ENCODE results near the gene PRPF31. TPM values are rescaled to one million over a fixed set of nuclear protein-coding genes. Genes with fewer than 3 reads are reported as not detected.

The PRPF31 gene
- total RNA-seq, 1 experiment from 2014 or later, result 59.7 TPM

- ChIA-PET CTCF (interaction anchor here (0.8 to 1.8 kb wide), 6 partner anchors 8 to 28 kb away, joined by 3 to 6 read pairs (median 4); no protein-coding TSS in a partner anchor), POLR2A (interaction anchor here (0.6 to 10.2 kb wide), 11 partner anchors 10 to 1572 kb away, joined by 3 to 110 read pairs (median 10); partner anchors contain the start of genes CNOT3, LENG8, MBOAT7 and PRPF31)
- Mint-ChIP-seq H3K27me3 (ENCODE audit: insufficient read depth, unreplicated experiment) (no peaks in the 10 kb centered on the region), H3K36me3 (ENCODE audit: insufficient read depth, unreplicated experiment) (peaks cover 27% of the 10 kb centered on the region), H3K4me1 (ENCODE audit: insufficient read depth, unreplicated experiment) (peaks cover 22% of the 10 kb centered on the region), H3K4me3 (ENCODE audit: unreplicated experiment) (peak overlapping the region; percentile 76), H3K27ac (ENCODE audit: low read depth, unreplicated experiment) (peak overlapping the region; percentile 85), H3K9me3 (ENCODE audit: unreplicated experiment) (no peaks in the 10 kb centered on the region)
- no peak for DNase-seq (ENCODE audit: unreplicated experiment)
- intact Hi-C loops (cut with micrococcal nuclease), result loop anchor here (5.0 kb wide), 1 partner anchor 42 kb away; the partner anchor contains the start of gene RPS9
- TF ChIP-seq, protein P1, sequence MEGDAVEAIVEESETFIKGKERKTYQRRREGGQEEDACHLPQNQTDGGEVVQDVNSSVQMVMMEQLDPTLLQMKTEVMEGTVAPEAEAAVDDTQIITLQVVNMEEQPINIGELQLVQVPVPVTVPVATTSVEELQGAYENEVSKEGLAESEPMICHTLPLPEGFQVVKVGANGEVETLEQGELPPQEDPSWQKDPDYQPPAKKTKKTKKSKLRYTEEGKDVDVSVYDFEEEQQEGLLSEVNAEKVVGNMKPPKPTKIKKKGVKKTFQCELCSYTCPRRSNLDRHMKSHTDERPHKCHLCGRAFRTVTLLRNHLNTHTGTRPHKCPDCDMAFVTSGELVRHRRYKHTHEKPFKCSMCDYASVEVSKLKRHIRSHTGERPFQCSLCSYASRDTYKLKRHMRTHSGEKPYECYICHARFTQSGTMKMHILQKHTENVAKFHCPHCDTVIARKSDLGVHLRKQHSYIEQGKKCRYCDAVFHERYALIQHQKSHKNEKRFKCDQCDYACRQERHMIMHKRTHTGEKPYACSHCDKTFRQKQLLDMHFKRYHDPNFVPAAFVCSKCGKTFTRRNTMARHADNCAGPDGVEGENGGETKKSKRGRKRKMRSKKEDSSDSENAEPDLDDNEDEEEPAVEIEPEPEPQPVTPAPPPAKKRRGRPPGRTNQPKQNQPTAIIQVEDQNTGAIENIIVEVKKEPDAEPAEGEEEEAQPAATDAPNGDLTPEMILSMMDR (IDR thresholded peaks at IDR 0.05; ENCODE audit: unreplicated experiment), result no peak
- TSS peak; percentile 16 for BruUV-seq (replicated peaks)
These were observed 44.7 kb downstream of the PRPF31 start for GRCh38 chr19:54160182-54160811.

GRCh38 chr19:54160854-54161253 is 45.3 kb downstream of the PRPF31 start:
- Mint-ChIP-seq H3K27me3 (ENCODE audit: insufficient read depth, unreplicated experiment) (no peaks in the 10 kb centered on the region), H3K9me3 (ENCODE audit: unreplicated experiment) (no peaks in the 10 kb centered on the region), H3K27ac (ENCODE audit: low read depth, unreplicated experiment) (peak overlapping the region; percentile 85), H3K4me1 (ENCODE audit: insufficient read depth, unreplicated experiment) (peaks cover 22% of the 10 kb centered on the region), H3K4me3 (ENCODE audit: unreplicated experiment) (peak overlapping the region; percentile 76), H3K36me3 (ENCODE audit: insufficient read depth, unreplicated experiment) (peaks cover 22% of the 10 kb centered on the region)
- ChIA-PET POLR2A (interaction anchor here (0.6 to 10.2 kb wide), 8 partner anchors 10 to 1571 kb away, joined by 3 to 110 read pairs (median 6); partner anchors contain the start of genes CNOT3, MBOAT7, TMC4 and TSEN34), CTCF (no interaction called here)
- DNase-seq (ENCODE audit: unreplicated experiment), result no peak
- BruUV-seq (replicated peaks), result no TSS peak
- intact Hi-C loops (cut with micrococcal nuclease), result loop anchor here (5.0 kb wide), 1 partner anchor 41 kb away; the partner anchor contains the start of gene RPS9
- TF ChIP-seq, protein P1 (IDR thresholded peaks at IDR 0.05; ENCODE audit: unreplicated experiment), result no peak

DNA sequence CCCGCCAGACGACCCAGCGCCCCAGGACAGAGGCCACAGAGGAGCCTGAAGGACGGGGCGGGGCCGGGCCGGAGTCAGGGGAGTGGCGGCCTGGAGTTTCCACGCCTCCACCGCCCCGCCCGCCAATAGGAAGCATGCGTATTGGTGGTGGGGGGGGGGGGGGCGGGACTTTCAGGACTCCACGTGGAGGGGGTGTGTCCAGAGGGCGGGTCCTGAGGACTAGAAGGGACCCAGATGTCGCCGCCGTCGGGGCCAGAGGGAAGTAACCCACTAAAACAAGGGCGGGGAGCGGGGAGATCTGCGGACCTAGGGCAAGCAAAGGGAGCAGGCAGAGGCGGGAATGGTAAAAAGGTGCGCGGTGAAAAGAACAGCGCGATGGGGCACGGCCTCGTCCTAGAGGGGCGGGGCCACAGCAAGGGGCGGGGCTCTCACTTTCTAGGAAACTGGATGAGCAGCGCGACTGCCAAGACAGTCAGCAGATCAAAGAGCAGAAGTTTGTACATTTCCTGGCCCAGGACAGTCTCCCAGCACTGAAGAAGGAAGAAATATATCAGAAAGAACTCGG is 46.8 kb downstream of the PRPF31 start:
- no TSS peak for BruUV-seq (replicated peaks)
- DNase-seq (ENCODE audit: unreplicated experiment), result peak; percentile 89
- ChIA-PET POLR2A (no interaction called here), CTCF (no interaction called here)
- H3K36me3 Mint-ChIP-seq (ENCODE audit: insufficient read depth, unreplicated experiment), result peaks cover 11% of the 10 kb centered on the region
- TF ChIP-seq, protein P1 (IDR thresholded peaks at IDR 0.05; ENCODE audit: unreplicated experiment), result no peak
- H3K4me1 Mint-ChIP-seq (ENCODE audit: insufficient read depth, unreplicated experiment), result peaks cover 22% of the 10 kb centered on the region
- peak overlapping the region; percentile 76 for H3K4me3 Mint-ChIP-seq (ENCODE audit: unreplicated experiment)
- H3K27me3 Mint-ChIP-seq (ENCODE audit: insufficient read depth, unreplicated experiment), result no peaks in the 10 kb centered on the region
- intact Hi-C loops (cut with micrococcal nuclease), result loop anchor here (5.0 kb wide), 1 partner anchor 40 kb away; the partner anchor contains the start of gene RPS9
- no peaks in the 10 kb centered on the region for H3K9me3 Mint-ChIP-seq (ENCODE audit: unreplicated experiment)
- peak overlapping the region; percentile 78 for H3K27ac Mint-ChIP-seq (ENCODE audit: low read depth, unreplicated experiment)

DNA sequence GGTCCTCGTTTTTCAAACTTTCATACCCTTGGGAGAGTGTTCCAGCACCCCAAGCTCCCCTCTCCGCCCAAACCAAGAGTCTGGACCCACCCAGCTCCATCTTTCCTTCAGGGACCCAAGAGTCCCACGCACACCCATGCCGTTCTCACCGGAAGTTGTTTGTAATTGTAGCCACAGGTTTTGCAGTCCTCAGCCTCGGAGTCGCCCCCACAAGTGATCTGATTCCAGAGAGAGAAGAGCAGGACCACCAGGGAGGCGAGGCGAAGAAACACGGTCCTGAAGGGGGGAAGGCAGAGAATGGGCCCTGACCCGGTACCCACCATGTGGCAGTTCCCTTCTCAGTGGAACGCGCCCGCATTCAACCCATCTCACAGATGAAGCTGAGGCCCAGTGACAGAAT is 47.3 kb downstream of the PRPF31 start:
- H3K27ac Mint-ChIP-seq (ENCODE audit: low read depth, unreplicated experiment), result no peak overlapping the region
- CTCF ChIA-PET, result interaction anchor here (1.0 kb wide), 1 partner anchor 70 kb away, joined by 3 read pairs; no protein-coding TSS in a partner anchor
- H3K4me1 Mint-ChIP-seq (ENCODE audit: insufficient read depth, unreplicated experiment), result peaks cover 22% of the 10 kb centered on the region
- H3K9me3 Mint-ChIP-seq (ENCODE audit: unreplicated experiment), result no peaks in the 10 kb centered on the region
- POLR2A ChIA-PET, result no interaction called here
- no peaks in the 10 kb centered on the region for H3K27me3 Mint-ChIP-seq (ENCODE audit: insufficient read depth, unreplicated experiment)
- BruUV-seq (replicated peaks), result no TSS peak
- no peak for DNase-seq (ENCODE audit: unreplicated experiment)
- intact Hi-C loops (cut with micrococcal nuclease), result loop anchor here (5.0 kb wide), 1 partner anchor 39 kb away; the partner anchor contains the start of gene RPS9
- TF ChIP-seq, protein P1 (IDR thresholded peaks at IDR 0.05; ENCODE audit: unreplicated experiment), result no peak
- peaks cover 5% of the 10 kb centered on the region for H3K36me3 Mint-ChIP-seq (ENCODE audit: insufficient read depth, unreplicated experiment)
- peak overlapping the region; percentile 76 for H3K4me3 Mint-ChIP-seq (ENCODE audit: unreplicated experiment)
